GM12864 (cell line): ENCODE results near the gene HEMK1.
A peak's percentile ranks its signal among the peaks of the same experiment; 100 is the strongest.

Experiments used
- DNase-seq: peaks from one replicate; pipeline ENCODE4 v3.0.0-alpha.2; 2011; ENCODE audit warnings: low read depth
- H3K4me3 ChIP-seq: 2 replicates; pipeline ENCODE4 v1.5.1; 2011; ENCODE audit warnings: mild to moderate bottlenecking, low read depth, low read length, control low read depth
- CTCF ChIP-seq: IDR thresholded peaks from 2 replicates; pipeline ENCODE4 v1.5.1; 2011; ENCODE audit warnings: low read depth, mild to moderate bottlenecking, moderate library complexity, low read length, control low read depth, inconsistent platforms; ENCODE audit errors: missing control alignments

HEMK1 gene

DNA sequence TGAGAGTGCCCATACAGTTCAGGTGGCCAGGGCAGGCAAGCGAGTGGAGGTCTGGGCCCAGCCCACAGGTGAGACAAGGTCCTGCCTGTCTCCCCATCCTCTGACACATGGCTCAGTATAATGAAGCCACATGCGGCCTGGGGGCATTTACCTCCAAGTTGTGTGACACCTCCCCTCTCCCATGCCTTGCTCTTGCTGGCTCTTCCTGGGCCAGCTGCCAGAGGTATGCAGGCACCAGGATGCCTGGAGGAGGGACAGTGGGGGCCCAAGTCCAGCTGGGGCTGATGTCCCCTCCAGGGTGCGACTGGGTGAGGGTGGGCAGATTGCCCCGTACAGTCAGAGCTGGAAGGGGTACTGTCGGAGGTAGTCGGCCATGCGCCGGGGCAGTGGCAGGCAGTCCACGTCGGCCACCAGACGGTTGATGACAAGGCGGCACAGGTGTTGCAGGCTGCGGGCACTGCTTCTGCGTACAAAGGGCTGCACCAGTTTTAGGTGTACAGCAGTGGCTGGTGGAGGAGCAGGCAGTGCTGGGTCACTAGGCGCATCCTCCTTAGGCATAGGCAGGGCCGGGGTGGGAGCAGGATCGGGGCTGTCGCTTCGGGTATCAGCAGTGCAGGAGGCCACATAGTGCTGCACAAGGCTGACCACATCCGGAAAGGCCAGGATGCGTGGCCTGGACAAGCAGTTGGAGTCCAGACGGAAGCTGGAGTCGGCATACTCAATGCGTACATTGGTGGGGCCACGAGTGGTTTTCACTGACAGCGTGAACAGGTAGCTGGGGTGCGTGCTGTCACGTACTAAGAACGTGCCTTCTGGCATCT is 38.2 kb downstream of the HEMK1 start:
- TF ChIP-seq CTCF: no peak
- H3K4me3 ChIP-seq: no peak overlapping the region
- DNase-seq: no peak

DNA sequence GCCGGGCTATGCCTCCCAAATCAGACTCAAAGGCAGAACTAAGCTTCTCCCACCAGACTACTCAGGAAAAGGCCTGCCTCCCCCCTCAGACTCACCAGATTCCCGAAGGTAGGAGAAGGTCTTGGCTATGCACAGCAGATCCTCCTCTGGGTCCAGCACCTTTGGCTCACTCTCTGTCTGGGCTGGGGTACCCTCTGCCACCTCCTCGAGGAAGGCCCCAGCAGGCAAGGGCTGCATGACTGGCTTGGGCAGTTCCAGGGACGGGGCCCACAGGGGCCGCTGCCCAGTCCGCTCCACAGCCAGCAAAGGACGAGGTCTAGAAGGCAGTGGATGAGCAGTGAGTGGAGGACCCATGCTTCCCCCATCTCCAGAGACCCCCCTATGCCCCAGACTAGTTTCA is 39.0 kb downstream of the HEMK1 start:
- no peak for DNase-seq
- TF ChIP-seq CTCF: no peak
- no peak overlapping the region for H3K4me3 ChIP-seq

DNA sequence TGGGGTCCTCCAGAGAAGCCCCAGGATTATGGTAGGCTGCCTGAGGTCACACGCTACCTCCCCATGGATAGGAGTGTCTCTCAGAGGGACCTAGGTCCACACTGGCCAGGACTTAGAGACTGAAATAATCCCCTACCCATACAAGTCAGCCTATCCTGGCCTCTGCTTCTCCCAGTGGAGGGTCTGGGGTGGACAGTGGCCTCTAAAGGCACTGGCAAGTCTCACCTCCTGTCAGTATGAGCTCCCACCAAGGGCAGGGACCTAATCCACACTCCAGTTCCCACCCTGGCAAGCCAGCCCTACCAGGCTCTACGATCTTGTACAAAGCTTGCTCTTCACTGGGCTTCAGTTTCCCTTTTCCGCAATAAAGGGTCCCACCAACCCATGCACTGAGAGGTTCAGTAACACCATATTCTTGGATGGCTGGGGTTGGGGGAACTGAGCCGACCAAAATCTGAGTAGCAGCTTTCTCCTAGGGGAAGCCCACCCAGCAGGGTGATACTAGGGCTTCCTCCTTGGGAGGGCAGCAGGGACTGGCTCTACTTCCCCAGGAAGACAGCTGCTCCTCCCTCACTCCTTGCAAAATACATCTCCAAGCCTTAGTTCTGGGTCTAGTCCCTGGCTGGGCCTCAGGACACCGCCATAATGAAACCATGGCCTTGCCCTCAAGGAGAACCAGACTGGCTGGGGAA is 39.9 kb downstream of the HEMK1 start:
- no peak for TF ChIP-seq CTCF
- no peak overlapping the region for H3K4me3 ChIP-seq
- no peak for DNase-seq

- no peak for TF ChIP-seq CTCF
- DNase-seq: no peak
Measured at GRCh38 chr3:50609763-50610085, 40.4 kb downstream of the HEMK1 start.

GRCh38 chr3:50610181-50610971 is 41.1 kb downstream of the HEMK1 start:
- no peak for DNase-seq
- TF ChIP-seq CTCF: no peak
- H3K4me3 ChIP-seq: peak overlapping the region; percentile 52

More at GRCh38 chr3:50609763-50610085, 40.4 kb downstream of the HEMK1 start:
- no peak overlapping the region for H3K4me3 ChIP-seq

DNA sequence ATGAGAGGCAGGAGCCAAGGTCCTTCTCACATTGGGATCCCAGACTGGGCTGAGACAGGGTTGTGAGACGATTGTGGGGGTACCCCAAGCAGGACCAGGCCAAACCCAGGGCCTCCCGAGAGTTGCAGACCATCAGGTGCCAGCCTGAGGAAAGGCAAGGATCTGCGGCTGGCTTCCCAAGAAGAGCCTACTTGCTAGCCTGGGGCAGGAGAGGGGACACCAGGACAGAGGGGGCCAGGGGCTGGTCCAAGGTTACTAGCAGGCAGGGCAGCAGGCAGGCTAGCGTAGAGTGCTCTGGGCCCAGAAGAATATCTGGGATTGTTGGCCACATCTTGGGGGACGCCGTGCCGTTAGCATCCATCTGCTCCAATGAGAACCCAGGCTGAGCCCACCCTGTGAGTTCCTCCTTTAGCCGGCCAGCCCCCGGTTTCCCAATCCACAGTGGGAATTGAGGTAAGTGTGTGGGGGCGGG is 41.7 kb downstream of the HEMK1 start:
- TF ChIP-seq CTCF: no peak

More for the DNA sequence above, 41.7 kb downstream of the HEMK1 start:
- no peak for DNase-seq
- H3K4me3 ChIP-seq: peak overlapping the region; percentile 52
